Karpas-422 (cell line): ENCODE data around the gene ZIC1. TPM values are rescaled to one million over a fixed set of nuclear protein-coding genes. Genes with fewer than 3 reads are reported as not detected.

Source experiments
- DNase-seq: peaks from one replicate; pipeline ENCODE4 v3.0.0-alpha.2; 2015
- H2AFZ ChIP-seq: fragments of 200-600 bp; sonication (generic); 2 replicates; pipeline ENCODE4 v1.6.1; 2014; ENCODE audit warnings: antibody characterized with exemption, low read length, mixed read lengths
- H3K27ac ChIP-seq: fragments of 200-600 bp; sonication (generic); 2 replicates; pipeline ENCODE4 v1.5.1; 2014; ENCODE audit warnings: mild to moderate bottlenecking, low read length, moderate library complexity
- H3K27me3 ChIP-seq: fragments of 200-600 bp; sonication (generic); 2 replicates; pipeline ENCODE4 v1.6.1; 2014; ENCODE audit warnings: low read length, mixed read lengths
- H3K36me3 ChIP-seq: fragments of 200-600 bp; sonication (generic); 2 replicates; pipeline ENCODE4 v1.6.1; 2014; ENCODE audit warnings: low read length, mixed read lengths; ENCODE audit not compliant: insufficient read depth
- H3K4me1 ChIP-seq: fragments of 200-600 bp; sonication (generic); 2 replicates; pipeline ENCODE4 v1.6.1; 2014; ENCODE audit warnings: mild to moderate bottlenecking, low read length, mixed read lengths
- H3K4me2 ChIP-seq: fragments of 200-600 bp; sonication (generic); 2 replicates; pipeline ENCODE4 v1.6.1; 2014; ENCODE audit warnings: low read length, low read depth, mild to moderate bottlenecking; ENCODE audit not compliant: poor library complexity, severe bottlenecking
- H3K4me3 ChIP-seq: fragments of 200-600 bp; sonication (generic); 2 replicates; pipeline ENCODE4 v1.5.1; 2014; ENCODE audit warnings: mild to moderate bottlenecking, antibody characterized with exemption, low read length, mixed read lengths
- H3K79me2 ChIP-seq: fragments of 200-600 bp; sonication (generic); 2 replicates; pipeline ENCODE4 v1.6.1; 2014; ENCODE audit warnings: mild to moderate bottlenecking, low read length, mixed read lengths
- H3K9ac ChIP-seq: fragments of 200-600 bp; sonication (generic); 2 replicates; pipeline ENCODE4 v1.6.0; 2014; ENCODE audit warnings: low read length
- H3K9me2 ChIP-seq: fragments of 200-600 bp; sonication (generic), shearing (Covaris generic); replicated peaks from 2 replicates; pipeline ENCODE4 v1.6.0; 2014; ENCODE audit warnings: mild to moderate bottlenecking, low read length, moderate library complexity; ENCODE audit not compliant: insufficient read depth
- H3K9me3 ChIP-seq: fragments of 300-700, 200-600 bp; sonication (generic); 2 replicates; pipeline ENCODE4 v1.6.1; 2014; ENCODE audit warnings: low read length, mixed read lengths
- H4K20me1 ChIP-seq: fragments of 200-600 bp; sonication (generic); 2 replicates; pipeline ENCODE4 v1.6.1; 2014; ENCODE audit warnings: mild to moderate bottlenecking, antibody characterized with exemption, low read length, low read depth; ENCODE audit not compliant: insufficient read depth
- total RNA-seq: library from RNA; depleted of rRNA; stranded (reverse); fragments of >200 nt; shearing (Covaris generic); gene quantifications from 2 replicates; pipeline ENCODE4 v1.2.3, GENCODE V29; 2014; ENCODE audit warnings: low replicate concordance

ZIC1 gene
- total RNA-seq, 1 experiment from 2014 or later = not detected

DNA sequence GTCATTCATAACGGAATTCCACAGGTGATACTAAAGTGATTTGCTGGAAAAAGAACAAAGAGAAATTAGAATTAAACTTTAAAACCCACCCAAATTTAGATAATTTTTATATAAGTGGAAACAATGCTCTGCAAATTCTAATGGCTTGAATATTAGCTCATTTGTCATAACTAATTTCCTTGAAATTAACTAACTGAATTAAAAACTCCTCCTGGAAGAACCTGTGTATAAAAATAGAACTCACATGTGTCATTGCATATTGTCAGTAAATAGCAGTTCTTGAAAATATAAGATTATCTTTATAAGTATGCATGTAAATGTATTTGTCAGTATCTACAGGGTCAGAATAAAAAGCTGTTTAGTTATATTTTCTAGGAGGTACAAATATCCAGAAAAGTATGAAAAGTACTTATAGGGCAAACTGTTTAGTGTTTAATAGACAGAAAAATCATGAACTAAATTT lies 16.3 kb downstream of the ZIC1 start:
- H3K27me3 ChIP-seq = no peaks in the 10 kb centered on the region

DNA sequence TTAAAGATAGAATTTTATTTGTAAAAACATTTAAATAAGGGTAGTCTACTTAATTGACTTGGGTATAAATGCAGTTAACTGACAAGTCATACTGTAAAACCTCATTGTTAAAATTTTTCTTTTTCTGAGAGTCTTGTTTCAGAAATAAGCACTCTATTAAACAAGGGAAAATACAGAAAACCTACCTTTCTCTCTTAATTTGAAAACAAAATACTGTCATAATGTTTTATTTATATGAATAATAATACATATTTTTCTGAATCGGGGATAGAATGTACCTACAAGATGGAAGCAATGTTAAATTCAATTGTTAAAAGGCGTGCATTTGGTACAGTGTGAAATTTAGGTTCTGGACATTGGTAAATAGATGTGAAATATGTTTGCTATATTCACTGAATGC lies 17.8 kb downstream of the ZIC1 start:
- Histone ChIP-seq H3K4me1 (no peaks in the 10 kb centered on the region), H3K9ac (no peak overlapping the region), H3K36me3 (no peaks in the 10 kb centered on the region), H4K20me1 (no peaks in the 10 kb centered on the region), H3K4me2 (no peak overlapping the region), H3K9me3 (peaks cover 5% of the 10 kb centered on the region; the same call in 1 of the 2 replicates), H3K9me2 (no peaks in the 10 kb centered on the region), H2AFZ (no peak overlapping the region), H3K27me3 (no peaks in the 10 kb centered on the region), H3K27ac (no peak overlapping the region), H3K4me3 (no peak overlapping the region), H3K79me2 (no peaks in the 10 kb centered on the region)
- no peak for DNase-seq

More for the DNA sequence above, 16.3 kb downstream of the ZIC1 start:
- H3K9me2 ChIP-seq = no peaks in the 10 kb centered on the region
- H3K4me1 ChIP-seq = no peaks in the 10 kb centered on the region
- no peak overlapping the region for H3K4me3 ChIP-seq
- no peak for DNase-seq
- H3K79me2 ChIP-seq = no peaks in the 10 kb centered on the region
- H2AFZ ChIP-seq = no peak overlapping the region
- no peaks in the 10 kb centered on the region for H4K20me1 ChIP-seq
- no peaks in the 10 kb centered on the region for H3K36me3 ChIP-seq
- H3K9me3 ChIP-seq = peaks cover 7% of the 10 kb centered on the region
- H3K9ac ChIP-seq = no peak overlapping the region
- no peak overlapping the region for H3K4me2 ChIP-seq
- no peak overlapping the region for H3K27ac ChIP-seq

GRCh38 chr3:147427746-147428145 lies 18.6 kb downstream of the ZIC1 start:
- H2AFZ ChIP-seq = no peak overlapping the region
- H3K9me2 ChIP-seq = no peaks in the 10 kb centered on the region
- no peaks in the 10 kb centered on the region for H3K36me3 ChIP-seq
- H3K27ac ChIP-seq = no peak overlapping the region
- H3K9me3 ChIP-seq = peaks cover 5% of the 10 kb centered on the region; the same call in 1 of the 2 replicates
- no peak overlapping the region for H3K4me2 ChIP-seq
- H3K27me3 ChIP-seq = no peaks in the 10 kb centered on the region
- no peaks in the 10 kb centered on the region for H4K20me1 ChIP-seq
- H3K4me3 ChIP-seq = no peak overlapping the region
- DNase-seq = no peak
- H3K9ac ChIP-seq = no peak overlapping the region
- no peaks in the 10 kb centered on the region for H3K79me2 ChIP-seq
- no peaks in the 10 kb centered on the region for H3K4me1 ChIP-seq

- Histone ChIP-seq H4K20me1 (no peaks in the 10 kb centered on the region), H3K4me3 (no peak overlapping the region), H2AFZ (no peak overlapping the region), H3K27me3 (no peaks in the 10 kb centered on the region), H3K36me3 (no peaks in the 10 kb centered on the region), H3K4me1 (no peaks in the 10 kb centered on the region), H3K9me2 (no peaks in the 10 kb centered on the region), H3K27ac (no peak overlapping the region), H3K9ac (no peak overlapping the region), H3K79me2 (no peaks in the 10 kb centered on the region), H3K4me2 (no peak overlapping the region), H3K9me3 (peaks cover 5% of the 10 kb centered on the region; the same call in 1 of the 2 replicates)
- DNase-seq = no peak
Observed at GRCh38 chr3:147428326-147428725, 19.2 kb downstream of the ZIC1 start.

DNA sequence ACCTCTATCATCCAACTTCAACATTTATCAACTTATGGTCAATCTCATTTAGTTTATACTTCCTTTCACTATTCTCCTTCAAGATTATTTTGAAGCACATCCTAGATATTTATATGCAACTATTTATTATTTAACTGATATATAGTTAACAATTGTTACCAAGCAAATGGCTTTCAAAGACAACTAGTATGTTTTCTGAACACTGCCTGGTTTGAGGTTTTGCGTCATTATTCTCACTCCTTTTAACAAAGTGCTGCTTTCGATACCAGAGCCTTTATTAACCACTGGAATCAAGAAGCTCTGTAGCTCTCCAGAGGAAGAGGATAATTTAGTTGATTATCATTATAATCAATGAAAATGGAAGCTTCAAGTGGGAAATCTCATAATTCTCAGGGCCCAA lies 19.6 kb downstream of the ZIC1 start:
- H3K27me3 ChIP-seq = no peaks in the 10 kb centered on the region
- H3K4me2 ChIP-seq = no peak overlapping the region
- no peak overlapping the region for H3K4me3 ChIP-seq
- H3K9me2 ChIP-seq = no peaks in the 10 kb centered on the region
- no peaks in the 10 kb centered on the region for H3K79me2 ChIP-seq
- H3K36me3 ChIP-seq = no peaks in the 10 kb centered on the region
- no peaks in the 10 kb centered on the region for H3K4me1 ChIP-seq
- no peak for DNase-seq
- no peak overlapping the region for H2AFZ ChIP-seq
- no peak overlapping the region for H3K27ac ChIP-seq
- H3K9ac ChIP-seq = no peak overlapping the region
- peaks cover 1% of the 10 kb centered on the region; the same call in 1 of the 2 replicates for H3K9me3 ChIP-seq
- H4K20me1 ChIP-seq = no peaks in the 10 kb centered on the region

GRCh38 chr3:147431751-147432150 lies 22.6 kb downstream of the ZIC1 start:
- Histone ChIP-seq H3K9me3 (no peaks in the 10 kb centered on the region; the same call in 1 of the 2 replicates), H2AFZ (no peak overlapping the region), H4K20me1 (no peaks in the 10 kb centered on the region), H3K79me2 (no peaks in the 10 kb centered on the region), H3K27ac (no peak overlapping the region), H3K4me2 (no peak overlapping the region), H3K4me3 (no peak overlapping the region), H3K9ac (no peak overlapping the region), H3K27me3 (no peaks in the 10 kb centered on the region), H3K36me3 (no peaks in the 10 kb centered on the region), H3K4me1 (no peaks in the 10 kb centered on the region), H3K9me2 (no peaks in the 10 kb centered on the region)
- DNase-seq = no peak

DNA sequence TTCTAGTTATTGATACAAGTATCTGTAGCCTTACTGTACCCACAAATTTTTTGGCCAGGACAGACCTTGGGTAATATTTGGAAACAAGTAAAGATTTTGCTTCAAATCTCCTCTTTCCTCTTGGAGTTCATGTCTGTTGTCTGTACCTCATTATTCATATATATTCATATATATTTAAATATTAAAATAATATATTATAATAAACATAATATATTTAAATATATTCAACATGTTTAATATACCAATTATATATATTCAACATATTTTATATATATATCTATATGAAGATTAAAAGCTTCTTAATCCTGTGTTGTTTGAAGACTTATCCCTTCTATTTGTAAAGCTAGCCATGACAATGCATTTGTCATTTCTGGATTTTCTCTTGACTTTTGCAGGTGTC lies 38.1 kb downstream of the ZIC1 start:
- Histone ChIP-seq H3K9me3 (peaks cover 11% of the 10 kb centered on the region; the same call in 1 of the 2 replicates), H3K36me3 (no peaks in the 10 kb centered on the region), H3K27me3 (no peaks in the 10 kb centered on the region), H3K27ac (no peak overlapping the region), H2AFZ (no peak overlapping the region), H4K20me1 (no peaks in the 10 kb centered on the region), H3K9me2 (peaks cover 4% of the 10 kb centered on the region), H3K4me1 (no peaks in the 10 kb centered on the region), H3K9ac (no peak overlapping the region), H3K4me2 (no peak overlapping the region), H3K4me3 (no peak overlapping the region), H3K79me2 (no peaks in the 10 kb centered on the region)
- DNase-seq = no peak

GRCh38 chr3:147449669-147450068 lies 40.5 kb downstream of the ZIC1 start:
- no peaks in the 10 kb centered on the region for H3K36me3 ChIP-seq
- H3K27me3 ChIP-seq = no peaks in the 10 kb centered on the region
- H3K4me2 ChIP-seq = no peak overlapping the region
- H3K9me2 ChIP-seq = peaks cover 4% of the 10 kb centered on the region
- no peak overlapping the region for H2AFZ ChIP-seq
- H4K20me1 ChIP-seq = no peaks in the 10 kb centered on the region
- H3K4me3 ChIP-seq = no peak overlapping the region
- peaks cover 6% of the 10 kb centered on the region; the same call in 1 of the 2 replicates for H3K9me3 ChIP-seq
- H3K27ac ChIP-seq = no peak overlapping the region
- H3K9ac ChIP-seq = no peak overlapping the region
- no peaks in the 10 kb centered on the region for H3K79me2 ChIP-seq
- DNase-seq = no peak
- no peaks in the 10 kb centered on the region for H3K4me1 ChIP-seq
